ENCODE measurements around the gene ESF1. TPM values are rescaled to one million over a fixed set of nuclear protein-coding genes. Genes with fewer than 3 reads are reported as not detected.

The ESF1 gene
- total RNA-seq, 4 donors from 2014 or later = 4.7 to 21.9 (median 11.2) TPM

GRCh38 chr20:13778827-13779226, 5.9 kb downstream of the ESF1 start:
- no peak overlapping the region for H3K4me3 ChIP-seq
- TF ChIP-seq POLR2A (IDR thresholded peaks at IDR 0.05) (no peak), CTCF (IDR thresholded peaks at IDR 0.05) (no peak)
- DNase-seq = no peak
- no peaks in the 10 kb centered on the region for H3K9me3 ChIP-seq
- peaks cover 0 to 79% (median 0%) of the 10 kb centered on the region in 3 donors for H3K36me3 ChIP-seq
- no peak overlapping the region for H3K27ac ChIP-seq
- WGBS, 2 donors = 93 to 97% methylated on average over 3 of the region's 3 CpGs
- intact Hi-C loops (cut with DNase I) = no loop called here
- peaks cover 4 to 22% (median 5%) of the 10 kb centered on the region in 3 donors for H3K4me1 ChIP-seq
- no peaks in the 10 kb centered on the region for H3K27me3 ChIP-seq

- no peak for TF ChIP-seq CTCF (IDR thresholded peaks at IDR 0.05)
- TF ChIP-seq POLR2A (IDR thresholded peaks at IDR 0.05) = no peak
- Histone ChIP-seq H3K4me1 (peaks cover 0 to 15% (median 0%) of the 10 kb centered on the region in 3 donors), H3K9me3 (no peaks in the 10 kb centered on the region), H3K27ac (no peak overlapping the region), H3K36me3 (peaks cover 0 to 88% (median 0%) of the 10 kb centered on the region in 3 donors), H3K27me3 (no peaks in the 10 kb centered on the region), H3K4me3 (no peak overlapping the region)
- 36 to 42% methylated on average over 4 of the region's 4 CpGs for WGBS, 2 donors
- intact Hi-C loops (cut with DNase I) = no loop called here
- no peak for DNase-seq
These were observed 7.5 kb downstream of the ESF1 start for GRCh38 chr20:13777171-13777601.

- H3K4me3 ChIP-seq = no peak overlapping the region
- no peaks in the 10 kb centered on the region for H3K27me3 ChIP-seq
- H3K9me3 ChIP-seq = no peaks in the 10 kb centered on the region
- intact Hi-C loops (cut with DNase I) = no loop called here
- WGBS, 2 donors = 65 to 81% methylated on average over 4 of the region's 4 CpGs
- H3K36me3 ChIP-seq = peaks cover 0 to 86% (median under 1%) of the 10 kb centered on the region in 3 donors
- no peak for DNase-seq
- TF ChIP-seq CTCF (IDR thresholded peaks at IDR 0.05) (no peak), POLR2A (IDR thresholded peaks at IDR 0.05) (no peak)
- peaks cover 0 to 9% (median 0%) of the 10 kb centered on the region in 3 donors for H3K4me1 ChIP-seq
- no peak overlapping the region for H3K27ac ChIP-seq
These were observed 8.9 kb downstream of the ESF1 start for GRCh38 chr20:13775867-13776266.

- 59 to 68% methylated on average over 4 of the region's 4 CpGs for WGBS, 2 donors
These were observed 12.2 kb downstream of the ESF1 start for GRCh38 chr20:13772529-13772928.

More at GRCh38 chr20:13772529-13772928, 12.2 kb downstream of the ESF1 start:
- Histone ChIP-seq H3K4me3 (no peak overlapping the region), H3K27ac (no peak overlapping the region), H3K4me1 (peaks cover 0 to 8% (median 0%) of the 10 kb centered on the region in 3 donors), H3K9me3 (no peaks in the 10 kb centered on the region), H3K36me3 (peaks cover 8 to 98% (median 10%) of the 10 kb centered on the region in 3 donors), H3K27me3 (no peaks in the 10 kb centered on the region)
- no peak for DNase-seq
- intact Hi-C loops (cut with DNase I) = no loop called here
- TF ChIP-seq POLR2A (IDR thresholded peaks at IDR 0.05) (no peak), CTCF (IDR thresholded peaks at IDR 0.05) (no peak)

Data from esophagus squamous epithelium (tissue), 5 donors.